ENCODE measurements around the gene ACO1. TPM values are rescaled to one million over a fixed set of nuclear protein-coding genes. Genes with fewer than 3 reads are reported as not detected.

Gene ACO1
- polyA plus RNA-seq, 3 donors, result 2.9 to 12.5 (median 10.5) TPM

DNA sequence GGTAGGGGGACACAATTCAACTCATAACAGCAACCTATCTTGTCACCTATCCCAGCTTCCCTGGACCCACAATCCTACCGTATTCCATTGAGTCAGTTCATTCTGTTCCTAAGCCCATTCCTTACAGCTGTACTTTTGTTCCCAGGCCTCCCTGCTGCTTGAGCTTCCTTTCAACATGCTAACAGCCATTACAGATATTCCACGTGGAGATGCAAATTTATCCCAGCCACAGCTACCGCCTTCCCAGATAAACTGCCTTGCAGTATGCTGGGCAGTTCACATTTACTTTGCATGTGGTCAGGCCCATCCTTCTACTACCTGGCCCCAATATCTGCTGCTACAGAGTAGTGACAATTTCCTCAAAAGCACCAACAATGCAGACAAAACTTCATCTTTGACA is 118.6 kb downstream of the ACO1 start:
- Histone ChIP-seq H3K79me2 (ENCODE audit: insufficient read depth, low read length) (no peaks in the 10 kb centered on the region), H3K4me2 (replicated peaks; ENCODE audit: extremely low read depth, low read length, poor library complexity, severe bottlenecking) (no peak overlapping the region)

More for the DNA sequence above, 118.6 kb downstream of the ACO1 start:
- Histone ChIP-seq H3K9ac (ENCODE audit: insufficient read depth, low read length, poor library complexity, severe bottlenecking) (no peak overlapping the region), H3K9me3 (replicated peaks in 1 of 2; ENCODE audit: control insufficient read depth in 1 of 2, insufficient read depth in 1 of 2, low read length in 2 of 2) (no peaks in the 10 kb centered on the region), H2AFZ (ENCODE audit: insufficient read depth, low read depth, low read length, poor library complexity, severe bottlenecking) (no peak overlapping the region), H3K27ac (ENCODE audit: low read depth in 1 of 2, low read length in 2 of 2) (no peak overlapping the region), H3K4me3 (replicated peaks in 1 of 3; ENCODE audit: low read depth in 2 of 3, low read length in 3 of 3) (no peak overlapping the region), H3K27me3 (ENCODE audit: control insufficient read depth in 2 of 2, insufficient read depth in 2 of 2, low read length in 2 of 2) (no peaks in the 10 kb centered on the region), H3K36me3 (replicated peaks in 1 of 2; ENCODE audit: control insufficient read depth in 1 of 2, insufficient read depth in 2 of 2, low read length in 2 of 2) (peaks cover 18 to 41% of the 10 kb centered on the region in 2 donors), H4K20me1 (ENCODE audit: insufficient read depth, low read length) (peaks cover 63% of the 10 kb centered on the region), H3K4me1 (ENCODE audit: control insufficient read depth in 1 of 2, insufficient read depth in 2 of 2, low read length in 2 of 2) (no peaks in the 10 kb centered on the region)
- 96% methylated on average over 3 of the region's 3 CpGs for WGBS (ENCODE audit: insufficient coverage)
- TF ChIP-seq, protein P1, sequence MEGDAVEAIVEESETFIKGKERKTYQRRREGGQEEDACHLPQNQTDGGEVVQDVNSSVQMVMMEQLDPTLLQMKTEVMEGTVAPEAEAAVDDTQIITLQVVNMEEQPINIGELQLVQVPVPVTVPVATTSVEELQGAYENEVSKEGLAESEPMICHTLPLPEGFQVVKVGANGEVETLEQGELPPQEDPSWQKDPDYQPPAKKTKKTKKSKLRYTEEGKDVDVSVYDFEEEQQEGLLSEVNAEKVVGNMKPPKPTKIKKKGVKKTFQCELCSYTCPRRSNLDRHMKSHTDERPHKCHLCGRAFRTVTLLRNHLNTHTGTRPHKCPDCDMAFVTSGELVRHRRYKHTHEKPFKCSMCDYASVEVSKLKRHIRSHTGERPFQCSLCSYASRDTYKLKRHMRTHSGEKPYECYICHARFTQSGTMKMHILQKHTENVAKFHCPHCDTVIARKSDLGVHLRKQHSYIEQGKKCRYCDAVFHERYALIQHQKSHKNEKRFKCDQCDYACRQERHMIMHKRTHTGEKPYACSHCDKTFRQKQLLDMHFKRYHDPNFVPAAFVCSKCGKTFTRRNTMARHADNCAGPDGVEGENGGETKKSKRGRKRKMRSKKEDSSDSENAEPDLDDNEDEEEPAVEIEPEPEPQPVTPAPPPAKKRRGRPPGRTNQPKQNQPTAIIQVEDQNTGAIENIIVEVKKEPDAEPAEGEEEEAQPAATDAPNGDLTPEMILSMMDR (IDR thresholded peaks at IDR 0.05), result no peak
- H3K4me3 Mint-ChIP-seq, result no peak overlapping the region
- H3K9me3 Mint-ChIP-seq, result peaks cover 0 to 4% (median 0%) of the 10 kb centered on the region in 7 donors
- no peak overlapping the region for H3K27ac Mint-ChIP-seq
- intact Hi-C loops (cut with micrococcal nuclease), result no loop called here
- no peak for DNase-seq
- peaks cover 0 to 2% (median 2%) of the 10 kb centered on the region in 3 donors for H3K27me3 Mint-ChIP-seq (ENCODE audit: low read depth in 3 of 3)
- H3K36me3 Mint-ChIP-seq, result peaks cover 28 to 36% of the 10 kb centered on the region in 2 donors
- no peaks in the 10 kb centered on the region for H3K4me1 Mint-ChIP-seq

Other genes with a start within 250 kb of the ACO1 start
- gene RIGI, start 141.6 kb downstream of the ACO1 start, polyA plus RNA-seq, result 10 to 100 TPM in 1 of 3 donors, 1 to 10 TPM in 2; 7.6 to 14.3 (median 8.9) TPM
- gene SMIM27, start 167.7 kb downstream of the ACO1 start, polyA plus RNA-seq, result 10 to 100 TPM in 2 of 3 donors, 1 to 10 TPM in 1; 3.4 to 29.5 (median 27.9) TPM
- 10 to 100 TPM in 1 of 3 donors, 1 to 10 TPM in 2; 5.9 to 12.9 (median 9.2) TPM for gene TOPORS, start 167.9 kb downstream of the ACO1 start, polyA plus RNA-seq
- 10 to 100 TPM; 16.2 to 88.2 (median 77.6) TPM for gene NDUFB6, start 188.5 kb downstream of the ACO1 start, polyA plus RNA-seq

Data from CD14-positive monocyte (primary cell).